Measurements from ENCODE around the gene C1QTNF8. TPM values are rescaled to one million over a fixed set of nuclear protein-coding genes. Genes with fewer than 3 reads are reported as not detected.

The C1QTNF8 gene
- total and polyA plus RNA-seq, 2 of the 13 experiments (the other 11 are each of a cell fraction or from before 2014, with no cell fraction given) = 0.09 TPM; not detected in 1

- TF ChIP-seq, protein P1, sequence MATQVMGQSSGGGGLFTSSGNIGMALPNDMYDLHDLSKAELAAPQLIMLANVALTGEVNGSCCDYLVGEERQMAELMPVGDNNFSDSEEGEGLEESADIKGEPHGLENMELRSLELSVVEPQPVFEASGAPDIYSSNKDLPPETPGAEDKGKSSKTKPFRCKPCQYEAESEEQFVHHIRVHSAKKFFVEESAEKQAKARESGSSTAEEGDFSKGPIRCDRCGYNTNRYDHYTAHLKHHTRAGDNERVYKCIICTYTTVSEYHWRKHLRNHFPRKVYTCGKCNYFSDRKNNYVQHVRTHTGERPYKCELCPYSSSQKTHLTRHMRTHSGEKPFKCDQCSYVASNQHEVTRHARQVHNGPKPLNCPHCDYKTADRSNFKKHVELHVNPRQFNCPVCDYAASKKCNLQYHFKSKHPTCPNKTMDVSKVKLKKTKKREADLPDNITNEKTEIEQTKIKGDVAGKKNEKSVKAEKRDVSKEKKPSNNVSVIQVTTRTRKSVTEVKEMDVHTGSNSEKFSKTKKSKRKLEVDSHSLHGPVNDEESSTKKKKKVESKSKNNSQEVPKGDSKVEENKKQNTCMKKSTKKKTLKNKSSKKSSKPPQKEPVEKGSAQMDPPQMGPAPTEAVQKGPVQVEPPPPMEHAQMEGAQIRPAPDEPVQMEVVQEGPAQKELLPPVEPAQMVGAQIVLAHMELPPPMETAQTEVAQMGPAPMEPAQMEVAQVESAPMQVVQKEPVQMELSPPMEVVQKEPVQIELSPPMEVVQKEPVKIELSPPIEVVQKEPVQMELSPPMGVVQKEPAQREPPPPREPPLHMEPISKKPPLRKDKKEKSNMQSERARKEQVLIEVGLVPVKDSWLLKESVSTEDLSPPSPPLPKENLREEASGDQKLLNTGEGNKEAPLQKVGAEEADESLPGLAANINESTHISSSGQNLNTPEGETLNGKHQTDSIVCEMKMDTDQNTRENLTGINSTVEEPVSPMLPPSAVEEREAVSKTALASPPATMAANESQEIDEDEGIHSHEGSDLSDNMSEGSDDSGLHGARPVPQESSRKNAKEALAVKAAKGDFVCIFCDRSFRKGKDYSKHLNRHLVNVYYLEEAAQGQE (IDR thresholded peaks at IDR 0.05; ENCODE audit: borderline replicate concordance in 1 of 2, low read depth in 1 of 2, low read length in 2 of 2) = 0 out of 4 replicates have a peak, but pooled peaks of 1 of the 2 experiments have one; percentile 7
- TF ChIP-seq HNRNPH1 (optimal IDR thresholded peaks at IDR 0.05; ENCODE audit: low read depth, low read length) (no peak), CTCF (CRISPR knock-in tag; IDR thresholded peaks at IDR 0.05) (peak; percentile 64), BHLHE40 (IDR thresholded peaks at IDR 0.05; ENCODE audit: low read length) (no peak), POGZ (CRISPR knock-in tag; IDR thresholded peaks at IDR 0.05) (no peak), ZHX2 (IDR thresholded peaks at IDR 0.05; ENCODE audit: low read depth) (no peak), ZHX2 (CRISPR knock-in tag; IDR thresholded peaks at IDR 0.05; ENCODE audit: borderline replicate concordance) (no peak), ZNF512 (CRISPR knock-in tag; IDR thresholded peaks at IDR 0.05) (no peak), ZNF557 (CRISPR knock-in tag; IDR thresholded peaks at IDR 0.05) (no peak; the same call in 1 of the 2 replicates), AGO1 (IDR thresholded peaks at IDR 0.05; ENCODE audit: low read depth, low read length, poor library complexity, severe bottlenecking) (peak; percentile 26), RAD21 (CRISPR knock-in tag; IDR thresholded peaks at IDR 0.05) (peak; percentile 79), SPEN (CRISPR knock-in tag; IDR thresholded peaks at IDR 0.05; ENCODE audit: low read depth) (peak; percentile 87)
- TF ChIP-seq, protein P2, sequence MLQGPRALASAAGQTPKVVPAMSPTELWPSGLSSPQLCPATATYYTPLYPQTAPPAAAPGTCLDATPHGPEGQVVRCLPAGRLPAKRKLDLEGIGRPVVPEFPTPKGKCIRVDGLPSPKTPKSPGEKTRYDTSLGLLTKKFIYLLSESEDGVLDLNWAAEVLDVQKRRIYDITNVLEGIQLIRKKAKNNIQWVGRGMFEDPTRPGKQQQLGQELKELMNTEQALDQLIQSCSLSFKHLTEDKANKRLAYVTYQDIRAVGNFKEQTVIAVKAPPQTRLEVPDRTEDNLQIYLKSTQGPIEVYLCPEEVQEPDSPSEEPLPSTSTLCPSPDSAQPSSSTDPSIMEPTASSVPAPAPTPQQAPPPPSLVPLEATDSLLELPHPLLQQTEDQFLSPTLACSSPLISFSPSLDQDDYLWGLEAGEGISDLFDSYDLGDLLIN (CRISPR knock-in tag; IDR thresholded peaks at IDR 0.05; ENCODE audit: borderline replicate concordance) = 0 out of 2 replicates have a peak, but pooled peaks have one; percentile 51
These were observed 6.0 kb downstream of the C1QTNF8 start (continued) for GRCh38 chr16:1089822-1090619.
